22Rv1 (cell line): ENCODE measurements around the gene PDE6A.

Experiments used
- CTCF ChIP-seq: fragments of 450-650 bp; IDR thresholded peaks from 2 replicates; pipeline ENCODE4 v1.5.1; 2017; ENCODE audit warnings: mild to moderate bottlenecking
- ZFX ChIP-seq: fragments of 450-650 bp; IDR thresholded peaks from 2 replicates; pipeline ENCODE4 v1.6.1; 2017; ENCODE audit warnings: antibody characterized with exemption, borderline replicate concordance

- TF ChIP-seq CTCF (no peak), ZFX (no peak)
Observed at GRCh38 chr5:149859746-149860145, 84.8 kb downstream of the PDE6A start.
